CD4-positive, alpha-beta memory T cell (primary cell): ENCODE data around the gene LPA. TPM values are rescaled to one million over a fixed set of nuclear protein-coding genes. Genes with fewer than 3 reads are reported as not detected.
"Not testable (repeated sequence)": the region's sequence is repeated elsewhere in the genome, so short reads cannot be mapped to it uniquely, and the experiment has no call there.

ENCODE experiments used
- CTCF ChIA-PET: fragments of 350-600 bp; sonication (Branson Sonifier 250); formaldehyde crosslinking; loops from one replicate; lab custom pipeline; 2021; ENCODE audit warnings: inconsistent platforms; ENCODE audit not compliant: partially characterized antibody; lab: Charles Lee
- POLR2A ChIA-PET: fragments of 350-600 bp; sonication (Branson Sonifier 250); formaldehyde crosslinking; loops from one replicate; lab custom pipeline; 2021; ENCODE audit not compliant: partially characterized antibody; lab: Charles Lee
- DNase-seq, 5 donors: peaks; one replicate each; pipeline versions ENCODE4 v3.0.0 to v3.0.0-alpha.2; 2020 to 2022; ENCODE audit warnings: mixed read lengths in 1 of 5
- H3K27ac ChIP-seq: one replicate; pipeline ENCODE4 v1.7.0; 2013; ENCODE audit warnings: low read depth, low read length
- H3K27me3 ChIP-seq: 2 replicates; pipeline ENCODE4 v1.7.0; 2013; ENCODE audit warnings: mild to moderate bottlenecking, low read length, moderate library complexity; ENCODE audit not compliant: insufficient read depth
- H3K36me3 ChIP-seq: 2 replicates; pipeline ENCODE4 v1.7.0; 2013; ENCODE audit warnings: mild to moderate bottlenecking, low read length, moderate library complexity; ENCODE audit not compliant: insufficient read depth
- H3K4me1 ChIP-seq: 2 replicates; pipeline ENCODE4 v1.7.0; 2013; ENCODE audit warnings: mild to moderate bottlenecking, low read length, moderate library complexity; ENCODE audit not compliant: insufficient read depth
- H3K4me3 ChIP-seq, 2 donors: one replicate each; pipeline ENCODE4 v1.7.0; 2013; ENCODE audit warnings: low read length in 2 of 2, mild to moderate bottlenecking in 1 of 2
- H3K9me3 ChIP-seq, 2 donors: one replicate each; pipeline ENCODE4 v1.7.0; 2013; ENCODE audit warnings: low read length in 2 of 2, control low read depth in 1 of 2; ENCODE audit not compliant: control insufficient read depth in 1 of 2
- H3K27ac Mint-ChIP-seq, 7 donors: one replicate each; pipeline ENCODE4 v1.8.0; 2020 to 2021; ENCODE audit warnings: mixed read lengths in 7 of 7, mild to moderate bottlenecking in 6 of 7, inconsistent platforms in 3 of 7, moderate library complexity in 3 of 7
- H3K27me3 Mint-ChIP-seq, 2 donors: one replicate each; pipeline ENCODE4 v1.8.0; 2020 to 2021; ENCODE audit warnings: mixed read lengths in 2 of 2
- H3K36me3 Mint-ChIP-seq, 2 donors: one replicate each; pipeline ENCODE4 v1.8.0; 2020 to 2021; ENCODE audit warnings: mixed read lengths in 2 of 2, inconsistent platforms in 1 of 2, mild to moderate bottlenecking in 1 of 2
- H3K4me1 Mint-ChIP-seq, 4 donors: one replicate each; pipeline ENCODE4 v1.8.0; 2020 to 2021; ENCODE audit warnings: mixed read lengths in 4 of 4, mild to moderate bottlenecking in 1 of 4
- H3K4me3 Mint-ChIP-seq, 8 donors: one replicate each; pipeline ENCODE4 v1.8.0; 2020 to 2021; ENCODE audit warnings: mixed read lengths in 8 of 8, mild to moderate bottlenecking in 7 of 8, moderate library complexity in 6 of 8, inconsistent platforms in 3 of 8
- H3K9me3 Mint-ChIP-seq, 8 donors: one replicate each; pipeline ENCODE4 v1.8.0; 2020 to 2021; ENCODE audit warnings: mixed read lengths in 8 of 8, mild to moderate bottlenecking in 5 of 8, inconsistent platforms in 3 of 8, moderate library complexity in 1 of 8
- intact Hi-C: fragments of 100-400 bp; cut with micrococcal nuclease; formaldehyde crosslinking; loops from one replicate; pipeline ENCODE4 v1.15.1; 2023
- polyA plus RNA-seq, 2 donors: library from polyadenylated mRNA; unstranded; fragments of 300-500 nt; fragmentation: Illumina TruSeq; gene quantifications; one replicate each; pipeline ENCODE4 v1.2.3, GENCODE V29; 2021
- total RNA-seq, 2 experiments: library from RNA; stranded (reverse); gene quantifications; one replicate each; pipeline ENCODE4 v1.2.3, GENCODE V29; 2021

Gene LPA
- total and polyA plus RNA-seq, 4 experiments from 2014 or later = not detected

- DNase-seq = no peak
- H3K27ac Mint-ChIP-seq = no peak overlapping the region
- no peak overlapping the region for H3K4me3 Mint-ChIP-seq
- H3K9me3 Mint-ChIP-seq = peaks cover 0 to 17% (median 11%) of the 10 kb centered on the region in 8 donors
- H3K4me1 Mint-ChIP-seq = no peaks in the 10 kb centered on the region
- no peaks in the 10 kb centered on the region for H3K36me3 Mint-ChIP-seq
- Histone ChIP-seq H3K27ac (no peak overlapping the region), H3K4me3 (no peak overlapping the region), H3K9me3 (no peaks in the 10 kb centered on the region), H3K36me3 (no peaks in the 10 kb centered on the region), H3K4me1 (no peaks in the 10 kb centered on the region), H3K27me3 (no peaks in the 10 kb centered on the region)
- POLR2A ChIA-PET = no interaction called here
- CTCF ChIA-PET = no interaction called here
- H3K27me3 Mint-ChIP-seq = peaks cover 11 to 16% of the 10 kb centered on the region in 2 donors
- intact Hi-C loops = no loop called here
Measured at GRCh38 chr6:160583794-160584193, 80.3 kb downstream of the LPA start.

- Histone ChIP-seq H3K36me3 (no peaks in the 10 kb centered on the region), H3K4me1 (no peaks in the 10 kb centered on the region), H3K9me3 (no peaks in the 10 kb centered on the region), H3K27ac (no peak overlapping the region), H3K27me3 (no peaks in the 10 kb centered on the region), H3K4me3 (no peak overlapping the region)
- Mint-ChIP-seq H3K27ac (no peak overlapping the region), H3K27me3 (peaks cover 11 to 12% of the 10 kb centered on the region in 2 donors), H3K4me3 (no peak overlapping the region), H3K36me3 (no peaks in the 10 kb centered on the region), H3K4me1 (no peaks in the 10 kb centered on the region), H3K9me3 (peaks cover 0 to 17% (median 11%) of the 10 kb centered on the region in 8 donors)
- POLR2A ChIA-PET = no interaction called here
- CTCF ChIA-PET = no interaction called here
- intact Hi-C loops = no loop called here
- no peak for DNase-seq
Measured at GRCh38 chr6:160581406-160581805, 82.7 kb downstream of the LPA start.

GRCh38 chr6:160578515-160578914 lies 85.6 kb downstream of the LPA start:
- POLR2A ChIA-PET = interaction anchor here (0.5 kb wide), 1 partner anchor 108 kb away, joined by 3 read pairs; no protein-coding TSS in a partner anchor
- H3K27me3 Mint-ChIP-seq = peaks cover 11 to 12% of the 10 kb centered on the region in 2 donors

DNA sequence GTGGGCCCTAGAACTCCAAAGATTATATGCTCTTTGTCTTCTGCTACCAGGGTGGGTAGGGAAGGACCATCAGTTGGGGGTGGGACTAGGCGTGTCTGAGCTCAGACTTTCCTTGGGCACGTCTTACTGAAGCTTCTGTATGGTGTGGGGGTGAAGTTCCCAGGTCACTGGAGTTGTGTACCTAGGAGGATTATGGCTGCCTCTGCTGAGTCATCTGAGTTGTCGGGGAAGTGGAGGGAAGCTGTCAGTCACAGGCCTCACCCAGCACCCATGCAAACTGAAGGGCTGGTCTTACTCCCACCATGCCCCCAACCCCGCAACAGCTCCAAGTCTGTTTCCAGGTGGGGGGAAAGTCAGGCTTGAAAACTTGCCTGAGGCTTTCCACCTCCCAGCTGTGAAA lies 90.1 kb downstream of the LPA start:
- intact Hi-C loops = no loop called here
- ChIA-PET POLR2A (no interaction called here), CTCF (no interaction called here)
- Histone ChIP-seq H3K36me3 (no peaks in the 10 kb centered on the region), H3K4me1 (no peaks in the 10 kb centered on the region), H3K4me3 (no peak overlapping the region), H3K27me3 (no peaks in the 10 kb centered on the region), H3K9me3 (no peaks in the 10 kb centered on the region), H3K27ac (no peak overlapping the region)
- no peak for DNase-seq
- Mint-ChIP-seq H3K4me3 (no peak overlapping the region), H3K27ac (no peak overlapping the region), H3K27me3 (peaks cover 11 to 20% of the 10 kb centered on the region in 2 donors), H3K4me1 (no peaks in the 10 kb centered on the region), H3K9me3 (peaks cover 0 to 13% (median 6%) of the 10 kb centered on the region in 8 donors), H3K36me3 (no peaks in the 10 kb centered on the region)

More at GRCh38 chr6:160578515-160578914, 85.6 kb downstream of the LPA start:
- H3K36me3 ChIP-seq, H3K9me3 ChIP-seq, CTCF ChIA-PET, H3K4me1 Mint-ChIP-seq, H3K27ac Mint-ChIP-seq, H3K4me3 Mint-ChIP-seq, H3K4me1 ChIP-seq, DNase-seq, H3K4me3 ChIP-seq, H3K27me3 ChIP-seq, intact Hi-C loops, H3K36me3 Mint-ChIP-seq, H3K27ac ChIP-seq: not testable (repeated sequence)
- peaks cover 0 to 22% (median 8%) of the 10 kb centered on the region in 8 donors for H3K9me3 Mint-ChIP-seq

DNA sequence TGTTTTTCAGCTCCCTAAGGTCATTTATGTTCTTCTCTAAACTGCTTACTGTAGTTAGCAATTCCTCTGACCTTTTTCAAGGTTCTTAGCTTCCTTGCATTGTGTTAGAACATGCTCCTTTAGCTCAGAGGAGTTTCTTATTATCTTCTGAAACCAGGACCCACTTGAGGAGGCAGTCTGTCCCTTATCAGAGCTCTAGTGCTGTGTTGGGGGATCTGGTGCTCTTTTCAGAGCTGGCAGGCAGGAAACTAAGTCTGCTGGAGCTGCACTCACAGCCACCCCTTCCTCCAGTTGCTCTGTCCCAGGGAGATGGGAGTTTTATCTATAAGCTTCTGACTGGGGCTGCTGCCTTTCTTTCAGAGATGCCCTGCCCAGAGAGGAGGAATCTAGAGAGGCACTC lies 92.9 kb downstream of the LPA start:
- H3K4me3 ChIP-seq, H3K27ac Mint-ChIP-seq, POLR2A ChIA-PET, H3K27ac ChIP-seq, H3K9me3 ChIP-seq, H3K4me1 Mint-ChIP-seq, H3K27me3 ChIP-seq, H3K36me3 Mint-ChIP-seq, H3K4me3 Mint-ChIP-seq, DNase-seq, intact Hi-C loops, H3K4me1 ChIP-seq, CTCF ChIA-PET, H3K36me3 ChIP-seq: not testable (repeated sequence)
- Mint-ChIP-seq H3K27me3 (peaks cover 14 to 29% of the 10 kb centered on the region in 2 donors), H3K9me3 (peaks cover 0 to 15% (median 9%) of the 10 kb centered on the region in 8 donors)

GRCh38 chr6:160544802-160545201 lies 119.3 kb downstream of the LPA start:
- no peak for DNase-seq
- Histone ChIP-seq H3K27ac (no peak overlapping the region), H3K27me3 (no peaks in the 10 kb centered on the region), H3K4me1 (no peaks in the 10 kb centered on the region), H3K4me3 (no peak overlapping the region), H3K36me3 (no peaks in the 10 kb centered on the region), H3K9me3 (no peaks in the 10 kb centered on the region)
- Mint-ChIP-seq H3K27me3 (peaks cover 11 to 19% of the 10 kb centered on the region in 2 donors), H3K27ac (no peak overlapping the region), H3K4me3 (no peak overlapping the region), H3K4me1 (no peaks in the 10 kb centered on the region), H3K36me3 (no peaks in the 10 kb centered on the region), H3K9me3 (no peaks in the 10 kb centered on the region)
- intact Hi-C loops = no loop called here
- POLR2A ChIA-PET = no interaction called here
- CTCF ChIA-PET = interaction anchor here (1.6 kb wide), 1 partner anchor 11 kb away, joined by 5 read pairs; no protein-coding TSS in a partner anchor

- no peaks in the 10 kb centered on the region for H3K9me3 ChIP-seq
- intact Hi-C loops = loop anchor here (1.0 to 2.0 kb wide), 2 partner anchors 79 to 672 kb away; no protein-coding TSS in a partner anchor
- H3K4me1 ChIP-seq = peaks cover 8% of the 10 kb centered on the region
- no peak for DNase-seq
- H3K27me3 ChIP-seq = no peaks in the 10 kb centered on the region
- POLR2A ChIA-PET = no interaction called here
- Mint-ChIP-seq H3K27ac (no peak overlapping the region), H3K4me1 (no peaks in the 10 kb centered on the region), H3K9me3 (peaks cover 0 to 3% (median 0%) of the 10 kb centered on the region in 8 donors), H3K4me3 (no peak overlapping the region), H3K36me3 (no peaks in the 10 kb centered on the region), H3K27me3 (peaks cover 0 to under 1% of the 10 kb centered on the region in 2 donors)
- no peaks in the 10 kb centered on the region for H3K36me3 ChIP-seq
- H3K27ac ChIP-seq = no peak overlapping the region
- H3K4me3 ChIP-seq = no peak overlapping the region
- CTCF ChIA-PET = interaction anchor here (1.7 to 6.8 kb wide), 5 partner anchors 16 to 672 kb away, joined by 4 to 226 read pairs (median 11); no protein-coding TSS in a partner anchor
Measured at GRCh38 chr6:160535270-160535669, 128.8 kb downstream of the LPA start.
